H1 (cell line): ENCODE data around the gene KCNJ18. TPM values are rescaled to one million over a fixed set of nuclear protein-coding genes. Genes with fewer than 3 reads are reported as not detected.

Source experiments
- CTCF ChIA-PET: fragments of 300-600 bp; sonication (Branson Sonifier 250); formaldehyde crosslinking; loops from one replicate; lab custom pipeline; 2021; ENCODE audit not compliant: partially characterized antibody; lab: Charles Lee
- POLR2A ChIA-PET: fragments of 300-600 bp; sonication (Branson Sonifier 250); formaldehyde crosslinking; loops from one replicate; lab custom pipeline; 2021; ENCODE audit warnings: inconsistent platforms; ENCODE audit not compliant: partially characterized antibody; lab: Charles Lee
- DNase-seq, 2 experiments: peaks; one replicate each; pipeline versions ENCODE4 v3.0.0 to v3.0.0-alpha.2; 2010 to 2022; ENCODE audit warnings: low spot score in 2 of 2, low read depth in 1 of 2, mixed read lengths in 1 of 2
- FAIRE-seq: peaks from 2 replicates; lab custom pipeline; 2011; peaks lifted over from hg19 to GRCh38; lab: Jason Lieb, UNC
- H2AFZ ChIP-seq: 2 replicates; pipeline ENCODE4 v1.8.1; 2012; ENCODE audit warnings: low read length, inconsistent platforms
- H2AK5ac ChIP-seq: 2 replicates; pipeline ENCODE4 v1.6.1; 2013; ENCODE audit warnings: low read depth, low read length
- H2BK120ac ChIP-seq: replicated peaks from 2 replicates; pipeline ENCODE3; 2013; ENCODE audit warnings: low read depth, low read length, inconsistent platforms
- H2BK12ac ChIP-seq: 2 replicates; pipeline ENCODE4 v1.6.1; 2013; ENCODE audit warnings: low read depth, low read length
- H2BK15ac ChIP-seq: 2 replicates; pipeline ENCODE4 v1.6.1; 2013; ENCODE audit warnings: low read length
- H2BK20ac ChIP-seq: 2 replicates; pipeline ENCODE4 v1.6.1; 2013; ENCODE audit warnings: low read length
- H2BK5ac ChIP-seq: 2 replicates; pipeline ENCODE4 v1.6.1; 2013; ENCODE audit warnings: low read depth, low read length
- H3K14ac ChIP-seq: 2 replicates; pipeline ENCODE4 v1.6.1; 2013; ENCODE audit warnings: inconsistent platforms; ENCODE audit not compliant: insufficient read length
- H3K18ac ChIP-seq: 2 replicates; pipeline ENCODE4 v1.6.1; 2013; ENCODE audit warnings: low read length; ENCODE audit errors: extremely low read depth
- H3K23ac ChIP-seq: 2 replicates; pipeline ENCODE4 v1.6.1; 2013; ENCODE audit warnings: inconsistent platforms; ENCODE audit not compliant: insufficient read length
- H3K23me2 ChIP-seq: 2 replicates; pipeline ENCODE4 v1.6.1; 2013; ENCODE audit warnings: low read depth, low read length
- H3K27ac ChIP-seq: 2 replicates; pipeline ENCODE4 v1.6.1; 2011; ENCODE audit warnings: low read depth, low read length, inconsistent platforms
- H3K27me3 ChIP-seq, 4 experiments: replicated peaks in 1 of 4; 1 replicate in 1 of 4; 2 replicates in 3 of 4; pipeline versions ENCODE4 v1.6.1 to v1.8.1; 2011 to 2013; ENCODE audit warnings: low read length in 3 of 4, mild to moderate bottlenecking in 3 of 4, inconsistent platforms in 2 of 4, mixed read lengths in 2 of 4, moderate library complexity in 1 of 4; ENCODE audit not compliant: control insufficient read depth in 3 of 4, insufficient read depth in 3 of 4; ENCODE audit errors: extremely low read depth in 1 of 4
- H3K36me3 ChIP-seq, 4 experiments: 2 replicates each; pipeline versions ENCODE4 v1.6.1 to v1.8.1; 2011 to 2013; ENCODE audit warnings: mild to moderate bottlenecking in 4 of 4, low read length in 3 of 4, moderate library complexity in 2 of 4, control low read depth in 1 of 4, inconsistent platforms in 1 of 4; ENCODE audit not compliant: insufficient read depth in 4 of 4, control insufficient read depth in 2 of 4
- H3K4ac ChIP-seq: replicated peaks from 2 replicates; pipeline ENCODE3; 2013; ENCODE audit warnings: low read length, low read depth, mixed read lengths, inconsistent platforms; ENCODE audit not compliant: insufficient read length
- H3K4me1 ChIP-seq, 4 experiments: replicated peaks in 1 of 4; 1 replicate in 1 of 4; 2 replicates in 3 of 4; pipeline versions ENCODE4 v1.6.1 to v1.8.1; 2011 to 2013; ENCODE audit warnings: low read length in 3 of 4, inconsistent platforms in 2 of 4, mixed read lengths in 1 of 4; ENCODE audit not compliant: insufficient read depth in 4 of 4, control insufficient read depth in 3 of 4
- H3K4me2 ChIP-seq, 2 experiments: 2 replicates each; pipeline versions ENCODE4 v1.6.1 to v1.8.1; 2011 to 2013; ENCODE audit warnings: low read depth in 2 of 2, low read length in 2 of 2, control low read depth in 1 of 2, inconsistent platforms in 1 of 2, mild to moderate bottlenecking in 1 of 2; ENCODE audit not compliant: insufficient read depth in 1 of 2
- H3K4me3 ChIP-seq, 4 experiments: fragments of 200-600, 300-600 bp in 1 of 4; sonication (generic), shearing (Covaris generic), sonication (Bioruptor Twin) in 1 of 4; 2 replicates each; pipeline versions ENCODE4 v1.5.1 to v1.8.1; 2011 to 2016; ENCODE audit warnings: low read length in 4 of 4, low read depth in 3 of 4, control low read depth in 2 of 4, inconsistent platforms in 2 of 4, mild to moderate bottlenecking in 2 of 4, mixed read lengths in 1 of 4, moderate library complexity in 1 of 4; ENCODE audit not compliant: insufficient read depth in 2 of 4; ENCODE audit errors: extremely low read depth in 1 of 4
- H3K56ac ChIP-seq: replicated peaks from 2 replicates; pipeline ENCODE3; 2013; ENCODE audit warnings: low read depth, mild to moderate bottlenecking, mixed read lengths, low read length, inconsistent platforms; ENCODE audit not compliant: insufficient read length
- H3K79me1 ChIP-seq: 2 replicates; pipeline ENCODE4 v1.6.1; 2013; ENCODE audit warnings: low read depth, low read length, control low read depth
- H3K79me2 ChIP-seq, 2 experiments: 2 replicates each; pipeline versions ENCODE4 v1.6.1 to v1.8.1; 2012 to 2013; ENCODE audit warnings: low read length in 2 of 2, mild to moderate bottlenecking in 2 of 2, inconsistent platforms in 1 of 2; ENCODE audit not compliant: insufficient read depth in 2 of 2, control insufficient read depth in 1 of 2
- H3K9ac ChIP-seq, 4 experiments: replicated peaks in 1 of 4; 1 replicate in 1 of 4; 2 replicates in 3 of 4; pipeline versions ENCODE4 v1.6.1 to v1.8.1; 2011 to 2013; ENCODE audit warnings: low read depth in 3 of 4, low read length in 3 of 4, control low read depth in 2 of 4, mild to moderate bottlenecking in 2 of 4, moderate library complexity in 2 of 4, inconsistent platforms in 1 of 4; ENCODE audit errors: extremely low read depth in 1 of 4
- H3K9me3 ChIP-seq, 2 experiments: 2 replicates each; pipeline versions ENCODE4 v1.6.1 to v1.8.1; 2012 to 2013; ENCODE audit warnings: mild to moderate bottlenecking in 2 of 2, moderate library complexity in 2 of 2, control low read depth in 1 of 2, inconsistent platforms in 1 of 2, low read depth in 1 of 2, low read length in 1 of 2, mixed read lengths in 1 of 2; ENCODE audit not compliant: insufficient read depth in 2 of 2
- H4K20me1 ChIP-seq, 2 experiments: replicated peaks in 1 of 2; 2 replicates each; pipeline versions ENCODE3 to v1.8.1; 2011 to 2013; ENCODE audit warnings: inconsistent platforms in 2 of 2, low read length in 2 of 2, mild to moderate bottlenecking in 1 of 2; ENCODE audit not compliant: insufficient read depth in 2 of 2, control insufficient read depth in 1 of 2
- H4K5ac ChIP-seq: 2 replicates; pipeline ENCODE4 v1.6.1; 2013; ENCODE audit warnings: low read length, low read depth, mixed read lengths, inconsistent platforms; ENCODE audit not compliant: insufficient read length
- H4K8ac ChIP-seq: 2 replicates; pipeline ENCODE4 v1.8.0; 2013; ENCODE audit warnings: mild to moderate bottlenecking, moderate library complexity, low read length, inconsistent platforms; ENCODE audit not compliant: insufficient read depth; ENCODE audit errors: extremely low read depth
- H4K91ac ChIP-seq: replicated peaks from 2 replicates; pipeline ENCODE3; 2013; ENCODE audit warnings: low read length, mixed read lengths, inconsistent platforms; ENCODE audit not compliant: insufficient read length
- CBX8 ChIP-seq: fragments of 300-800, 300-1000 bp; sonication (generic); IDR thresholded peaks from 2 replicates; pipeline ENCODE4 v1.7.1; 2016; ENCODE audit warnings: low read depth, low read length, borderline replicate concordance
- HDAC2 ChIP-seq, 2 experiments: fragments of 300-600 bp in 1 of 2; sonication (generic) in 1 of 2; IDR thresholded peaks; 2 replicates each; pipeline ENCODE4 v1.6.1; 2011 to 2012; ENCODE audit warnings: low read depth in 2 of 2, low read length in 2 of 2, mild to moderate bottlenecking in 2 of 2, moderate library complexity in 2 of 2, borderline replicate concordance in 1 of 2, inconsistent platforms in 1 of 2
- HDAC6 ChIP-seq: IDR thresholded peaks from one replicate; pipeline ENCODE4 v1.7.1; 2012; ENCODE audit warnings: low read depth, mild to moderate bottlenecking, inconsistent platforms, low read length, moderate library complexity
- JUN ChIP-seq: IDR thresholded peaks from 2 replicates; pipeline ENCODE4 v1.6.1; 2011; ENCODE audit warnings: low read depth, mild to moderate bottlenecking, improper control_type of control experiment, low read length
- MAFK ChIP-seq: IDR thresholded peaks from 2 replicates; pipeline ENCODE4 v1.6.1; 2012; ENCODE audit warnings: low read depth, mild to moderate bottlenecking, improper control_type of control experiment, low read length
- NANOG ChIP-seq: IDR thresholded peaks from 2 replicates; pipeline ENCODE4 v1.6.1; 2011; ENCODE audit warnings: low read length, low read depth, mild to moderate bottlenecking, inconsistent platforms; ENCODE audit not compliant: insufficient read depth, poor library complexity, severe bottlenecking
- PHF8 ChIP-seq: fragments of 200-600 bp; sonication (generic); conservative IDR thresholded peaks from 2 replicates; pipeline ENCODE4 v1.7.1; 2012; ENCODE audit warnings: low read depth, mild to moderate bottlenecking, inconsistent platforms, low read length, moderate library complexity
- POLR2AphosphoS5 ChIP-seq: IDR thresholded peaks from 2 replicates; pipeline ENCODE4 v1.6.1; 2011; ENCODE audit warnings: low read depth, low read length
- POU5F1 ChIP-seq: IDR thresholded peaks from 2 replicates; pipeline ENCODE4 v1.6.1; 2011; ENCODE audit warnings: low read depth, mild to moderate bottlenecking, low read length, moderate library complexity
- RXRA ChIP-seq: IDR thresholded peaks from 2 replicates; pipeline ENCODE4 v1.6.1; 2011; ENCODE audit warnings: low read depth, mild to moderate bottlenecking, low read length, moderate library complexity; ENCODE audit not compliant: insufficient read depth
- SIX5 ChIP-seq: IDR thresholded peaks from 2 replicates; pipeline ENCODE4 v1.6.1; 2011; ENCODE audit warnings: mild to moderate bottlenecking, low read depth, low read length
- YY1 ChIP-seq: IDR thresholded peaks from 2 replicates; pipeline ENCODE4 v1.6.1; 2011; ENCODE audit warnings: low read depth, mild to moderate bottlenecking, low read length
- WGBS, 2 experiments: shearing (Covaris generic) in 1 of 2; methylation state at CpG; one replicate each; pipeline versions ENCODE4 v1.1.6 to v1.1.7; 2013 to 2015; ENCODE audit warnings: low lambda C conversion rate in 2 of 2, mixed read lengths in 2 of 2, inconsistent platforms in 1 of 2, low coverage in 1 of 2, missing lambda C conversion rate in 1 of 2; ENCODE audit not compliant: insufficient replicate concordance in 2 of 2, insufficient coverage in 1 of 2, insufficient read length in 1 of 2; ENCODE audit errors: extremely low coverage in 1 of 2, missing lambda C conversion rate in 1 of 2; 5-methylcytosine and 5-hydroxymethylcytosine counted together
- polyA plus RNA-seq, 7 experiments: library from polyadenylated mRNA; depleted of rRNA in 3 of 7; stranded (reverse) in 5 of 7; unstranded in 2 of 7; fragments of >200 nt in 5 of 7; fragments of 200-250 nt in 2 of 7; gene quantifications; 1 replicate in 5 of 7; 2 replicates in 1 of 7; 4 replicates in 1 of 7; pipeline versions ENCODE4 v1.2.1 to v1.2.3, GENCODE V29; 2011 to 2013; ENCODE audit warnings: missing spikeins in 2 of 7, mixed read lengths in 2 of 7
- total RNA-seq: library from RNA; stranded (reverse); fragmentation: NEBNext Ultra II Directional; extraction: Animal tissue kit (Norgen Biotek cat#: 25700); gene quantifications from 2 replicates; pipeline ENCODE4 v1.2.1, GENCODE V29; 2021
- TF ChIP-seq, protein P1 (sequence below): IDR thresholded peaks from 2 replicates; pipeline ENCODE4 v1.6.1; 2012; ENCODE audit warnings: inconsistent platforms

The KCNJ18 gene
- total and polyA plus RNA-seq, 2 of the 8 experiments (the other 6 are each of a cell fraction or from before 2014, with no cell fraction given), result not detected

GRCh38 chr17:21676281-21677111 is 15.8 kb upstream of the KCNJ18 start:
- H4K20me1 ChIP-seq, result no peaks in the 10 kb centered on the region
- H2BK120ac ChIP-seq, result no peak overlapping the region
- H3K23me2 ChIP-seq, result no peaks in the 10 kb centered on the region
- no peak overlapping the region for H2BK15ac ChIP-seq
- POLR2A ChIA-PET, result no interaction called here
- no peak overlapping the region for H4K91ac ChIP-seq
- H3K36me3 ChIP-seq, result peaks cover 0 to 6% (median 0%) of the 10 kb centered on the region in 4 experiments; a peak in 1 of 8 replicates
- no peak overlapping the region for H2BK12ac ChIP-seq
- H3K79me1 ChIP-seq, result no peaks in the 10 kb centered on the region
- H4K5ac ChIP-seq, result no peak overlapping the region
- no peak overlapping the region for H2AK5ac ChIP-seq
- no peaks in the 10 kb centered on the region for H3K79me2 ChIP-seq
- H3K4ac ChIP-seq, result no peak overlapping the region
- no peak overlapping the region for H4K8ac ChIP-seq
- no peak overlapping the region for H3K4me3 ChIP-seq
- peaks cover 53 to 93% of the 10 kb centered on the region in 2 experiments for H3K9me3 ChIP-seq
- H2BK5ac ChIP-seq, result no peak overlapping the region
- WGBS, 2 experiments, result 84% methylated on average over 30 of the region's 30 CpGs; no CpG with 5 or more reads in 1 of the 2 experiments
- H3K4me2 ChIP-seq, result no peak overlapping the region
- H3K14ac ChIP-seq, result no peak overlapping the region
- no peak for FAIRE-seq
- no peak overlapping the region for H3K27ac ChIP-seq
- no peak overlapping the region for H3K23ac ChIP-seq
- no peak overlapping the region for H2BK20ac ChIP-seq
- H3K56ac ChIP-seq, result no peak overlapping the region
- H2AFZ ChIP-seq, result no peak overlapping the region
- no peak overlapping the region for H3K18ac ChIP-seq
- H3K4me1 ChIP-seq, result no peaks in the 10 kb centered on the region
- DNase-seq, result no peak
- no peaks in the 10 kb centered on the region for H3K27me3 ChIP-seq
- CTCF ChIA-PET, result no interaction called here
- no peak overlapping the region for H3K9ac ChIP-seq
- TF ChIP-seq MAFK, result no peak
- TF ChIP-seq POU5F1, result no peak
- TF ChIP-seq PHF8, result no peak
- no peak for TF ChIP-seq YY1
- TF ChIP-seq POLR2AphosphoS5, result no peak
- TF ChIP-seq HDAC2 (IDR thresholded peaks at IDR 0.05; ENCODE audit: borderline replicate concordance in 1 of 2, low read depth in 2 of 2, low read length in 2 of 2), result no peak
- no peak for TF ChIP-seq NANOG
- TF ChIP-seq, protein P1, sequence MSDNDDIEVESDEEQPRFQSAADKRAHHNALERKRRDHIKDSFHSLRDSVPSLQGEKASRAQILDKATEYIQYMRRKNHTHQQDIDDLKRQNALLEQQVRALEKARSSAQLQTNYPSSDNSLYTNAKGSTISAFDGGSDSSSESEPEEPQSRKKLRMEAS, result no peak
- TF ChIP-seq CBX8, result no peak
- no peak for TF ChIP-seq HDAC6
- TF ChIP-seq SIX5, result no peak
- no peak for TF ChIP-seq JUN
- no peak for TF ChIP-seq RXRA
